Caco-2 (cell line): ENCODE results near the gene CSH2. TPM values are rescaled to one million over a fixed set of nuclear protein-coding genes. Genes with fewer than 3 reads are reported as not detected.
"Not testable (repeated sequence)": the region's sequence is repeated elsewhere in the genome, so short reads cannot be mapped to it uniquely, and the experiment has no call there.

Source experiments
- BruUV-seq: library from RNA; stranded (reverse); fragments of 400-500 nt; replicated peaks from 2 replicates; lab custom pipeline; 2021; lab: Mats Ljungman, UMichigan
- CTCF ChIA-PET: fragments of 300-600 bp; sonication (Branson Sonifier 250); formaldehyde crosslinking; loops from one replicate; lab custom pipeline; 2022; ENCODE audit warnings: antibody characterized with exemption; lab: Charles Lee
- POLR2A ChIA-PET: fragments of 300-600 bp; sonication (Branson Sonifier 250); formaldehyde crosslinking; loops from one replicate; lab custom pipeline; 2022; ENCODE audit warnings: antibody characterized with exemption; lab: Charles Lee
- DNase-seq, 2 experiments: peaks; one replicate each; pipeline versions ENCODE4 v3.0.0 to v3.0.0-alpha.2; 2020 to 2022
- H3K27me3 ChIP-seq: replicated peaks from 2 replicates; pipeline ENCODE4 v1.6.0; 2011; ENCODE audit warnings: low read length; ENCODE audit not compliant: control insufficient read depth, insufficient read depth
- H3K36me3 ChIP-seq: 2 replicates; pipeline ENCODE4 v1.5.1; 2011; ENCODE audit warnings: low read length; ENCODE audit not compliant: control insufficient read depth, insufficient read depth
- H3K4me1 ChIP-seq: fragments of 250-450 bp; sonication (Bioruptor Pico); 2 replicates; pipeline ENCODE4 v1.5.1; 2020; ENCODE audit warnings: mild to moderate bottlenecking
- H3K4me3 ChIP-seq: 2 replicates; pipeline ENCODE4 v1.5.1; 2011; ENCODE audit warnings: low read depth, mild to moderate bottlenecking, control low read depth, low read length
- H3K9me3 ChIP-seq: fragments of 250-450 bp; sonication (Bioruptor Pico); 2 replicates; pipeline ENCODE4 v1.5.1; 2020; ENCODE audit warnings: mild to moderate bottlenecking, moderate library complexity
- H3K27ac Mint-ChIP-seq: one replicate; pipeline ENCODE4 v1.8.0; 2022; ENCODE audit warnings: mixed read lengths; ENCODE audit not compliant: unreplicated experiment
- H3K27me3 Mint-ChIP-seq: one replicate; pipeline ENCODE4 v1.8.0; 2022; ENCODE audit warnings: mixed read lengths; ENCODE audit not compliant: insufficient read depth, unreplicated experiment
- H3K36me3 Mint-ChIP-seq: one replicate; pipeline ENCODE4 v1.8.0; 2022; ENCODE audit warnings: mild to moderate bottlenecking, mixed read lengths; ENCODE audit not compliant: insufficient read depth, unreplicated experiment
- H3K4me1 Mint-ChIP-seq: one replicate; pipeline ENCODE4 v1.8.0; 2022; ENCODE audit warnings: low read depth, mixed read lengths; ENCODE audit not compliant: unreplicated experiment
- H3K4me3 Mint-ChIP-seq: one replicate; pipeline ENCODE4 v1.8.0; 2022; ENCODE audit warnings: mild to moderate bottlenecking, moderate library complexity, mixed read lengths; ENCODE audit not compliant: unreplicated experiment
- H3K9me3 Mint-ChIP-seq: one replicate; pipeline ENCODE4 v1.8.0; 2022; ENCODE audit warnings: mixed read lengths; ENCODE audit not compliant: unreplicated experiment
- CTCF ChIP-seq, 2 experiments: fragments of 200-600 bp in 1 of 2; IDR thresholded peaks; 1 replicate in 1 of 2; 2 replicates in 1 of 2; pipeline versions ENCODE4 v1.5.1 to v1.8.0; 2011 to 2022; ENCODE audit warnings: antibody characterized with exemption in 1 of 2, control low read depth in 1 of 2, inconsistent platforms in 1 of 2, low read depth in 1 of 2, low read length in 1 of 2, mild to moderate bottlenecking in 1 of 2, moderate library complexity in 1 of 2; ENCODE audit not compliant: insufficient read depth in 1 of 2, severe bottlenecking in 1 of 2, unreplicated experiment in 1 of 2
- intact Hi-C: fragments of 100-400 bp; cut with micrococcal nuclease; formaldehyde crosslinking; loops from one replicate; pipeline ENCODE4 v1.10.0; 2022; ENCODE audit not compliant: unreplicated experiment
- total RNA-seq: library from RNA; stranded (reverse); gene quantifications from 2 replicates; pipeline ENCODE4 v1.2.3, GENCODE V29; 2022

The CSH2 gene
- total RNA-seq, 1 experiment from 2014 or later: not detected

- H3K4me3 Mint-ChIP-seq, BruUV-seq, H3K27me3 ChIP-seq, H3K4me3 ChIP-seq, H3K36me3 Mint-ChIP-seq, H3K27ac Mint-ChIP-seq, POLR2A ChIA-PET, H3K4me1 ChIP-seq, intact Hi-C loops, H3K9me3 ChIP-seq, H3K4me1 Mint-ChIP-seq, H3K9me3 Mint-ChIP-seq, H3K36me3 ChIP-seq: not testable (repeated sequence)
- DNase-seq: peak in 1 of 2 experiments; percentile 39
- H3K27me3 Mint-ChIP-seq: peaks cover 11% of the 10 kb centered on the region
- peak; percentile 6 to 35 for TF ChIP-seq CTCF (IDR thresholded peaks at IDR 0.05; ENCODE audit: insufficient read depth in 1 of 2, low read depth in 1 of 2, low read length in 1 of 2, severe bottlenecking in 1 of 2, unreplicated experiment in 1 of 2)
- CTCF ChIA-PET: interaction anchor here (1.0 to 1.2 kb wide), 2 partner anchors 38 to 47 kb away, joined by 3 to 5 read pairs; no protein-coding TSS in a partner anchor
These were observed 30.3 kb upstream of the CSH2 start for GRCh38 chr17:63903787-63904201.

- peaks cover 15% of the 10 kb centered on the region for H3K27me3 Mint-ChIP-seq
- H3K9me3 ChIP-seq, POLR2A ChIA-PET, H3K4me3 Mint-ChIP-seq, H3K27me3 ChIP-seq, H3K4me3 ChIP-seq, H3K4me1 ChIP-seq, H3K4me1 Mint-ChIP-seq, H3K9me3 Mint-ChIP-seq, intact Hi-C loops, H3K27ac Mint-ChIP-seq, H3K36me3 Mint-ChIP-seq, BruUV-seq, DNase-seq, H3K36me3 ChIP-seq: not testable (repeated sequence)
- CTCF ChIA-PET: interaction anchor here (1.7 to 1.8 kb wide), 2 partner anchors 45 to 232 kb away, joined by 4 to 5 read pairs; no protein-coding TSS in a partner anchor
These were observed 28.5 kb upstream of the CSH2 start for GRCh38 chr17:63901971-63902370.

DNA sequence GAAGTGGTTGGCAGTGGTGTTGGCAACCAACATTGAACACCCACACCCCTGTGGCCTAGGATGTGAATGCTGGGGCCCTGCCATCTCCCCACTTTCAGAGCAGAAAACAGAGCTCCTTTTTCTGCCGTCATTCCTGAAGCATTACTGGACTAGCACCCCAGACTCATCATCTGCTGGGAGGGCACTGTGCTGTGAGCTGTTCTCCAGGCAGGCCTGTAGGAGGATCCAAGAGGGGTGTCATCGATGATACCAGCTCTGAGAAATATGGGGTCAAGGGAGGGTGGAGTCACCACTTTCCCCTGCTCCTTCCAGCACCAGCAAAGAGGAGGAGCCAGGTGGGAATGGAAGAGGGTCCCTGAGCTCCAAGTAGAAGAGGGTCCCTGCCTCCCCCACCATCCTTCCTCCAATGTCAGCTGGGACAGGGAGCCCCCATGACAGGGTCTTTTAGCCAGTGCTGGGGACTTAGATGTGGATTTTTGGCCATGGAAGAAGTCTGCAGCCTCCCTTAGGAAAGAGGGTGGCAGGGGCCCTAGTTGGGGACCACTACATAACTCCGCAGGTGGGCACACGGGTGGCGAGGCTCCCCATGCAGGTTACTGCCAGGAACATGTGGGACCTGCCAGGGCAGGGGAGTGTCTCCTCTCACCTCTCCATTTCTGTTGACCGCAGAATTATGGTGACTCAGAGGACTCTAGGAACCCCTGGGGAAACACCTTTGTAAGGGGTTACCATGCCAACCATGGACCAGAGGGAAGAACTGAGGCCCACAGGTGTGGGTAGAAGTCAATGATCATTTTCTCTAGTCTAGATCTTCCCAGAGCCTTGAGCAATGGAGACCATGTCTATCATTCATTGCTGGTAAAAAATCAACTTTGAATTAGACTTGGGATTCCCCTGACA, 25.7 kb upstream of the CSH2 start:
- H3K4me1 Mint-ChIP-seq, POLR2A ChIA-PET, H3K36me3 ChIP-seq, H3K27ac Mint-ChIP-seq, H3K9me3 ChIP-seq, DNase-seq, H3K9me3 Mint-ChIP-seq, H3K27me3 ChIP-seq, H3K4me3 Mint-ChIP-seq, H3K36me3 Mint-ChIP-seq, H3K4me1 ChIP-seq, H3K4me3 ChIP-seq, BruUV-seq, intact Hi-C loops: not testable (repeated sequence)
- CTCF ChIA-PET: interaction anchor here (1.2 kb wide), 1 partner anchor 20 kb away, joined by 4 read pairs; the partner anchor contains the start of gene GH1
- peaks cover 19% of the 10 kb centered on the region for H3K27me3 Mint-ChIP-seq

GRCh38 chr17:63896524-63897354, 23.3 kb upstream of the CSH2 start, which contains the start of gene CSH1:
TSS of gene CSH1 (minus strand) at chr17:63896574. CDS start at chr17:63896511, 63 bp downstream.
- peaks cover 21% of the 10 kb centered on the region for H3K27me3 Mint-ChIP-seq
- H3K27me3 ChIP-seq, DNase-seq, H3K4me1 ChIP-seq, H3K36me3 ChIP-seq, H3K4me1 Mint-ChIP-seq, H3K4me3 ChIP-seq, H3K9me3 ChIP-seq, H3K36me3 Mint-ChIP-seq, H3K4me3 Mint-ChIP-seq, intact Hi-C loops, BruUV-seq, POLR2A ChIA-PET, H3K27ac Mint-ChIP-seq, CTCF ChIA-PET, H3K9me3 Mint-ChIP-seq: not testable (repeated sequence)

GRCh38 chr17:63894821-63895220, 21.3 kb upstream of the CSH2 start:
- H3K36me3 ChIP-seq, H3K27ac Mint-ChIP-seq, H3K4me1 Mint-ChIP-seq, H3K4me3 Mint-ChIP-seq, H3K27me3 ChIP-seq, H3K4me3 ChIP-seq, CTCF ChIA-PET, POLR2A ChIA-PET, H3K4me1 ChIP-seq, H3K9me3 Mint-ChIP-seq, BruUV-seq, intact Hi-C loops, H3K36me3 Mint-ChIP-seq, H3K9me3 ChIP-seq: not testable (repeated sequence)
- peak in 1 of 2 experiments; percentile 9 for DNase-seq
- peaks cover 17% of the 10 kb centered on the region for H3K27me3 Mint-ChIP-seq
